Immature natural killer cell (primary cell): ENCODE measurements around the gene CAMK2A. TPM values are rescaled to one million over a fixed set of nuclear protein-coding genes. Genes with fewer than 3 reads are reported as not detected.

Source experiments
- DNase-seq, 3 donors: peaks; one replicate each; pipeline ENCODE4 v3.0.0; 2022; ENCODE audit warnings: mixed read lengths in 1 of 3
- H3K27ac Mint-ChIP-seq, 6 donors: one replicate each; pipeline ENCODE4 v1.8.0; 2020; ENCODE audit warnings: mixed read lengths in 6 of 6, mild to moderate bottlenecking in 5 of 6, inconsistent platforms in 4 of 6, moderate library complexity in 3 of 6
- H3K27me3 Mint-ChIP-seq, 3 donors: one replicate each; pipeline ENCODE4 v1.8.0; 2020 to 2021; ENCODE audit warnings: low read depth in 3 of 3, mild to moderate bottlenecking in 3 of 3, mixed read lengths in 3 of 3, moderate library complexity in 3 of 3, inconsistent platforms in 1 of 3
- H3K36me3 Mint-ChIP-seq, 3 donors: one replicate each; pipeline ENCODE4 v1.8.0; 2020; ENCODE audit warnings: mixed read lengths in 3 of 3, inconsistent platforms in 2 of 3, mild to moderate bottlenecking in 2 of 3
- H3K4me1 Mint-ChIP-seq, 2 donors: one replicate each; pipeline ENCODE4 v1.8.0; 2020; ENCODE audit warnings: inconsistent platforms in 2 of 2, mild to moderate bottlenecking in 2 of 2, mixed read lengths in 2 of 2, moderate library complexity in 1 of 2
- H3K4me3 Mint-ChIP-seq, 5 donors: one replicate each; pipeline ENCODE4 v1.8.0; 2020; ENCODE audit warnings: mild to moderate bottlenecking in 5 of 5, mixed read lengths in 5 of 5, inconsistent platforms in 3 of 5, moderate library complexity in 3 of 5
- H3K9me3 Mint-ChIP-seq, 6 donors: one replicate each; pipeline ENCODE4 v1.8.0; 2020; ENCODE audit warnings: mild to moderate bottlenecking in 6 of 6, mixed read lengths in 6 of 6, inconsistent platforms in 4 of 6, moderate library complexity in 3 of 6
- polyA plus RNA-seq, 3 donors: library from polyadenylated mRNA; unstranded; fragments of 300-500 nt; fragmentation: Illumina TruSeq; gene quantifications; one replicate each; pipeline ENCODE4 v1.2.3, GENCODE V29; 2021

The CAMK2A gene
- polyA plus RNA-seq, 3 donors from 2014 or later = not detected

DNA sequence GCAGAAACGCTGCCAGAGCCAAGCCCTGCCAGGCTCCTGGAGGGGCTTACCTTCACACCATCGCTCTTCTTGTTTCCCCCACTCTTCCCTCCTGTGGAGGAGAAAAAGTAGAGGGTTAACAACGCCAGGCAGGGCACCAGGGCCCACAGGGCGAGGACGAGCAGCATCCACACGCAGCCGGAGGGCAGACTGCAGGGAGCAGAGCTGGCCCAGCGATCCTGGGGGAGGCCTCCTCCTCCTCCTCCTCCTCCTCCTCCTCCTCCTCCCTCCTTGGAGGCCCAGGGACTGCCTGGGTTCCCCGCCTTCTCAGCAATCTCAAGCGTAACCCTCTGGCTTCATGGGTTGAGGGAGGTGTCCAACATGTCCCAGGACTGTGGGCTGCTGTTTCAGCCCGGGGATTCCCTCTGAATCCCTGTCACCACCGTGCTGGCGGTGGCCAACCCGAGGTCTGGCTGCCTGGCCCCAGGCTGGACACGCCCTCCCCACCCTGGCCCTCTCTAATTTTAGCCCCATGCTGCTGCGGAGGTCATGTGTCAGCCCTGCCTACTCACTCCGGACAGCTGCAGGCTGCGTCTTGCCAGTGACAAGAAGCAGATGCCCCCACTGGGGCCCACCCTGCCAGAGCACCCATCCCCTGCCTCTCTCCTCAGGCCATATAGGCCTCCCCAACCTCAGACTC, 44.3 kb downstream of the CAMK2A start:
- Mint-ChIP-seq H3K27me3 (peaks cover 0 to 3% (median 1%) of the 10 kb centered on the region in 3 donors), H3K9me3 (no peaks in the 10 kb centered on the region), H3K4me3 (no peak overlapping the region), H3K36me3 (no peaks in the 10 kb centered on the region), H3K4me1 (no peaks in the 10 kb centered on the region), H3K27ac (no peak overlapping the region)
- DNase-seq = no peak

- H3K4me3 Mint-ChIP-seq = no peak overlapping the region
Observed at GRCh38 chr5:150244209-150244608, 45.4 kb downstream of the CAMK2A start.

GRCh38 chr5:150243590-150243989, 46.0 kb downstream of the CAMK2A start:
- no peak for DNase-seq
- peaks cover 0 to 5% (median 1%) of the 10 kb centered on the region in 3 donors for H3K27me3 Mint-ChIP-seq
- H3K4me1 Mint-ChIP-seq = no peaks in the 10 kb centered on the region
- H3K36me3 Mint-ChIP-seq = no peaks in the 10 kb centered on the region
- H3K27ac Mint-ChIP-seq = no peak overlapping the region
- H3K4me3 Mint-ChIP-seq = no peak overlapping the region
- H3K9me3 Mint-ChIP-seq = no peaks in the 10 kb centered on the region

More at GRCh38 chr5:150244209-150244608, 45.4 kb downstream of the CAMK2A start:
- no peak overlapping the region for H3K27ac Mint-ChIP-seq
- H3K36me3 Mint-ChIP-seq = no peaks in the 10 kb centered on the region
- no peaks in the 10 kb centered on the region for H3K9me3 Mint-ChIP-seq
- H3K27me3 Mint-ChIP-seq = peaks cover 0 to 5% (median 1%) of the 10 kb centered on the region in 3 donors
- no peak for DNase-seq
- no peaks in the 10 kb centered on the region for H3K4me1 Mint-ChIP-seq

- H3K27ac Mint-ChIP-seq = no peak overlapping the region
Observed at GRCh38 chr5:150242251-150242894, 47.2 kb downstream of the CAMK2A start.

DNA sequence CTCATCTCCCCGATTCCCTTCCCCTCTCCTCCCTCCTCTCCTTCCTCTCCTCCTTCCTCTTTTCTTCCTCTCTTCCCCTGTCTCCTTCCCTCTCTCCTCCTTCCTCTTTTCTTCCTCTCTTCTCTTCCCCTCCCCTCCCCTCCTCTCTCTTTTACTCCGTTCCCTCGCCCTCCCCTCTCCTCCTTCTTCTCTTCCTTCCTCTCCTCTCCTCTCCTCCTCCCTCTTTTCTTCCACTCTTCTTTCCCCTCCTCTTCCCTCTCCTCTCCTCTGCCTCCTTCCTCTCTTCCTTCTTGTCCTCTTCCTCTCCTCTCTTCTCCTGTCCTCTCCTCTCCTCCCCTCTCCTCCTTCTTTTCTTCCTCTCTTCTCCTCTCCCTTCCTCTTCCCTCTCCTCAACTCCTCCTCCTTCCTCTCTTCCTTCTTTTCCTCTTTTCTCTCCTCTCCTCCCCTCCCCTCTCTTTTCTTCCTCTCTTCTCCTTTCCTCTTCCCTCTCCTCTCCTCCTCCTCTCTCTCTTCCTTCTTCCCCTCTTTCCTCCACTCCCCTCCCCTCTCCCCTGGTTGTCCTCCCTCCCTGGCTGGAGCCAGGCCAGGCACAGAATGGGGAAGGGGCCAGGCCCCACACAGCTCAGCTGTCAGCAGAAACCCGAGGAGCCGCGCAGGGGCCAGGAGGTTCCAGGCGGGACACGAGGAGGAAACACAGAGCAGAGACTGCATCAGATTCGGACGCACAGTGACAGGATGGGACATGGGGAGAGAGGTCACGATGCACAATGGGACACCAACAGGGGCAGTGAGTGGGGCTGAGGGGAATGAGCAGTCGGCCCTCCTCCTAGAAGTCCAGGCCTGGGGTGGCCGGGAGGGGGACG, 48.0 kb downstream of the CAMK2A start:
- Mint-ChIP-seq H3K27ac (no peak overlapping the region), H3K9me3 (no peaks in the 10 kb centered on the region), H3K4me1 (no peaks in the 10 kb centered on the region), H3K36me3 (no peaks in the 10 kb centered on the region), H3K4me3 (no peak overlapping the region), H3K27me3 (peaks cover 0 to 7% (median 4%) of the 10 kb centered on the region in 3 donors)
- no peak for DNase-seq

More at GRCh38 chr5:150242251-150242894, 47.2 kb downstream of the CAMK2A start:
- Mint-ChIP-seq H3K36me3 (no peaks in the 10 kb centered on the region), H3K4me1 (no peaks in the 10 kb centered on the region), H3K9me3 (no peaks in the 10 kb centered on the region), H3K27me3 (peaks cover 0 to 7% (median 1%) of the 10 kb centered on the region in 3 donors), H3K4me3 (no peak overlapping the region)
- no peak for DNase-seq

DNA sequence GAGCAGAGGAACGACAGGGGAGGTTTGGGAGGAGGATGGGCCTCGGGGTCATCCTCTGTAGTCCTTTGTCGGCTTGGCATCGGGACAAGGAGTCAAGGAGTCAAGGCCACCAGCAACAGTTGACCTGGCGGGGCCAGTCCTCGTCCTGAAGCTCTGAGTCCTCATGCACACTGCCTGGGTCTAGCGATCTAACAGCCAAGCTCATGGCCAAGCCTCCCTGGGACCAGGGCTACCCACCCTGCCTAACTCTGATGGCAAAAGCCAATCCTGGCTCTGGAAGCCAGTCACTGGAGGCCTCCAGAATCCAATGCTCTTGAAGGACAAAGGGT, 49.8 kb downstream of the CAMK2A start:
- DNase-seq = no peak
- H3K4me3 Mint-ChIP-seq = no peak overlapping the region
- H3K27ac Mint-ChIP-seq = no peak overlapping the region
- H3K9me3 Mint-ChIP-seq = no peaks in the 10 kb centered on the region
- H3K36me3 Mint-ChIP-seq = no peaks in the 10 kb centered on the region
- H3K4me1 Mint-ChIP-seq = no peaks in the 10 kb centered on the region
- H3K27me3 Mint-ChIP-seq = peaks cover 0 to 7% (median 2%) of the 10 kb centered on the region in 3 donors

DNA sequence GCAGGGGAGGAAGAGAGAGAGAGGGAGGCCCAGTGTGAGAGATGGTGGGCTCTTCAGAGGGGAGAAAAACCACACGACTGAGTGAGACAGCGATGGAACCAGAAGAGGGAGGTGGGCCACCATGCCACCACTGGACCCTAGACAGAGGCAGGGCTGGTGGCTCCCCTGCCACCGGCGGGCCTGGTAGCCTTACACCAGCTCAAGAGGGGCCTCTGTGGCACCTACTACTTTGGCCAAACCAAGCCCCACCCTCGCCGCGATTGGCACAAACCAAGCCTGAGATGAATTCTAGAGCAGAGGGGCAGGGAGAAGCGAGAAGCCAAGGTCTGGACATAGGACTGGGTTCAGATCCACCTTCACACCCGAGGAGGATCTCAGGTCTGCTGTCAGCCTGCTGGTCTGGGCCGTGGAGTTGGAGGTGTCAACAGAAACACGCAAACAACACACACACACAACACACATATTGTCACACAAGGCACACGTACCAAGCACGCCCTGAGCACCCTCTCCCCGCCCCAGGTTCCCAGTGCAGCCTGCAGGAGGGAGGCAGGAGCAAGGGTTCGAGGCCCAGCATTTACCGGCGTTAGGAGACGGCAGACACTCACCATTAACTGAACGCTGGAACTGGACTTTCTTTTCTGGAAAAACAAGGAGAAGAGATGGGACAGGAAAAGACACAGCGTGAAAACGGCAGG, 50.3 kb downstream of the CAMK2A start:
- Mint-ChIP-seq H3K36me3 (no peaks in the 10 kb centered on the region), H3K4me3 (no peak overlapping the region), H3K27ac (no peak overlapping the region), H3K9me3 (no peaks in the 10 kb centered on the region), H3K27me3 (peaks cover 0 to 6% (median 2%) of the 10 kb centered on the region in 3 donors), H3K4me1 (no peaks in the 10 kb centered on the region)
- no peak for DNase-seq

- Mint-ChIP-seq H3K27ac (no peak overlapping the region), H3K27me3 (peaks cover 0 to 7% (median 2%) of the 10 kb centered on the region in 3 donors), H3K4me3 (no peak overlapping the region)
Observed at GRCh38 chr5:150238646-150239045, 50.9 kb downstream of the CAMK2A start.

DNA sequence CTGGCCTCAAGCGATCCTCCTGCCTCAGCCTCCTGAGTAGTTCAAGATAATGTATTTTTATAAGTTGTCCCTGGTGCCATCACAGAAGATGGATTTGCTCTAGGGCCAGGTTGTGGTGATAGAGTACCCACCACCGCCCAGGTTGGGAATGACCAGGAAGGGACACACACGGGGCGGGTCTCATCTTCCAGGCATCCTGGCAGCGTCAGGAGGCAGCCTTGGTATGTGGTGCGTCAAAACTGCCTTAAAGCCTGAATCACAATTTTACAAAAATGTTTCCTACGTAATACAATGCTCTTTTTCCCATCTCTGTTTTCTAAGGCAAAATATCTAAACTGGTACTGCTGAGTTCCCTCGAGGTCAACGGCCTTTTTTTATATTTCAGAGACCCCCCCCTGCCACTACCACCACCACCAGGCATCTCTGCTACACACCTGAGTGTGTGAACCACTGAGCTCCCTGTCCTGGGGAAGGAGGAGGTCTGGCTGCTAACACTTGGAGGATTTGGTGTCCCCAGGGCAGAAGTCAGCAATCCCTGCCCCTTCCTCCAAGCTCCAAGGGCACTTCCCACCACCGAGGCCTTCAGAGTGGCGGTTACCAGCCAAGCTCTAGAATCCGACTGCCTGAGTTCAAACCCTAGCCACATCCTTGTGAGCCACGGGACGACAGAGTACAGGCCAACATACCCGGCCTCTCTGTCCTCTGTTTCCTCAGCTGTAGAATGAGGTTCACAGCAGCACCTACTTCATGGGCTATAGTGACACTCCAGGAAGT, 52.4 kb downstream of the CAMK2A start:
- Mint-ChIP-seq H3K27ac (no peak overlapping the region), H3K4me1 (no peaks in the 10 kb centered on the region), H3K9me3 (no peaks in the 10 kb centered on the region), H3K36me3 (no peaks in the 10 kb centered on the region), H3K4me3 (no peak overlapping the region), H3K27me3 (peaks cover 0 to 7% (median 2%) of the 10 kb centered on the region in 3 donors)
- DNase-seq = no peak

More at GRCh38 chr5:150238646-150239045, 50.9 kb downstream of the CAMK2A start:
- Mint-ChIP-seq H3K9me3 (no peaks in the 10 kb centered on the region), H3K36me3 (no peaks in the 10 kb centered on the region), H3K4me1 (no peaks in the 10 kb centered on the region)
- no peak for DNase-seq

GRCh38 chr5:150236313-150236712, 53.3 kb downstream of the CAMK2A start:
- H3K4me3 Mint-ChIP-seq = no peak overlapping the region
- no peaks in the 10 kb centered on the region for H3K36me3 Mint-ChIP-seq
- H3K9me3 Mint-ChIP-seq = no peaks in the 10 kb centered on the region
- H3K4me1 Mint-ChIP-seq = no peaks in the 10 kb centered on the region
- no peak for DNase-seq
- no peak overlapping the region for H3K27ac Mint-ChIP-seq
- H3K27me3 Mint-ChIP-seq = peaks cover 0 to 7% (median 2%) of the 10 kb centered on the region in 3 donors

GRCh38 chr5:150235500-150235854, 54.1 kb downstream of the CAMK2A start:
- Mint-ChIP-seq H3K27me3 (peaks cover 0 to 9% (median 2%) of the 10 kb centered on the region in 3 donors), H3K4me1 (no peaks in the 10 kb centered on the region), H3K9me3 (no peaks in the 10 kb centered on the region), H3K27ac (no peak overlapping the region), H3K4me3 (no peak overlapping the region), H3K36me3 (no peaks in the 10 kb centered on the region)
- no peak for DNase-seq

- no peaks in the 10 kb centered on the region for H3K9me3 Mint-ChIP-seq
- no peak overlapping the region for H3K4me3 Mint-ChIP-seq
- no peaks in the 10 kb centered on the region for H3K4me1 Mint-ChIP-seq
- no peaks in the 10 kb centered on the region for H3K36me3 Mint-ChIP-seq
- peaks cover 0 to 9% (median 2%) of the 10 kb centered on the region in 3 donors for H3K27me3 Mint-ChIP-seq
- no peak overlapping the region for H3K27ac Mint-ChIP-seq
- no peak for DNase-seq
Observed at GRCh38 chr5:150234576-150235499, 54.7 kb downstream of the CAMK2A start.
